K562 (cell line): ENCODE data around the gene THRSP. TPM values are rescaled to one million over a fixed set of nuclear protein-coding genes. Genes with fewer than 3 reads are reported as not detected.

Source experiments
- ATF4 ChIP-seq: fragments of 450-650 bp; formaldehyde crosslinking; IDR thresholded peaks from 2 replicates; pipeline ENCODE4 v1.4.0; 2022; ENCODE audit warnings: mild to moderate bottlenecking, moderate library complexity
- DMBX1 ChIP-seq: fragments of 250-450 bp; sonication (Bioruptor Pico); IDR thresholded peaks from 2 replicates; pipeline ENCODE4 v1.8.0; 2022; ENCODE audit warnings: inconsistent platforms, mild to moderate bottlenecking, moderate library complexity, borderline replicate concordance
- E2F1 ChIP-seq: sonication (generic); formaldehyde crosslinking; IDR thresholded peaks from 2 replicates; pipeline ENCODE4 v1.8.1; 2023; ENCODE audit warnings: mild to moderate bottlenecking, missing genetic modification reagents, moderate library complexity
- E2F4 ChIP-seq: sonication (generic); formaldehyde crosslinking; IDR thresholded peaks from 2 replicates; pipeline ENCODE4 v1.8.0; 2022; ENCODE audit warnings: mild to moderate bottlenecking, low read depth, missing genetic modification reagents
- HIVEP1 ChIP-seq: fragments of 250-450 bp; sonication (Bioruptor Pico); IDR thresholded peaks from 2 replicates; pipeline ENCODE4 v1.4.0; 2020; ENCODE audit warnings: mild to moderate bottlenecking
- JUND ChIP-seq, 2 experiments: IDR thresholded peaks; 2 replicates in 1 of 2; 3 replicates in 1 of 2; pipeline ENCODE4 v1.6.1; 2011; ENCODE audit warnings: borderline replicate concordance in 2 of 2, low read depth in 2 of 2, low read length in 2 of 2, improper control_type of control experiment in 1 of 2, missing biosample characterization in 1 of 2, missing genetic modification characterization in 1 of 2, missing genetic modification reagents in 1 of 2
- MIER1 ChIP-seq: fragments of 450-650 bp; IDR thresholded peaks from 2 replicates; pipeline ENCODE4 v1.6.1; 2016; ENCODE audit warnings: antibody characterized with exemption, mild to moderate bottlenecking, low read depth
- MTA3 ChIP-seq: fragments of 450-650 bp; formaldehyde crosslinking; IDR thresholded peaks from 2 replicates; pipeline ENCODE4 v1.6.1; 2017; ENCODE audit warnings: mild to moderate bottlenecking, borderline replicate concordance
- NFIC ChIP-seq: fragments of 450-650 bp; IDR thresholded peaks from 2 replicates; pipeline ENCODE4 v1.6.1; 2017; ENCODE audit warnings: mild to moderate bottlenecking, inconsistent platforms
- NR1H2 ChIP-seq: sonication (generic); formaldehyde crosslinking; IDR thresholded peaks from 2 replicates; pipeline ENCODE4 v1.4.0; 2020; ENCODE audit warnings: mild to moderate bottlenecking, missing genetic modification reagents
- POLR3A ChIP-seq: IDR thresholded peaks from 2 replicates; pipeline ENCODE4 v1.6.1; 2011; ENCODE audit warnings: borderline replicate concordance, mild to moderate bottlenecking, moderate library complexity; ENCODE audit not compliant: insufficient read length, insufficient read depth; ENCODE audit errors: extremely low read depth
- SFPQ ChIP-seq: fragments of 200-400 bp; formaldehyde crosslinking; IDR thresholded peaks from 2 replicates; pipeline ENCODE4 v1.6.1; 2017; ENCODE audit warnings: mild to moderate bottlenecking, low read depth, low read length, moderate library complexity
- SUPT5H ChIP-seq: fragments of 450-650 bp; IDR thresholded peaks from 2 replicates; pipeline ENCODE4 v1.6.1; 2016
- THRA ChIP-seq: fragments of 450-650 bp; IDR thresholded peaks from 2 replicates; pipeline ENCODE4 v1.6.1; 2017; ENCODE audit warnings: mild to moderate bottlenecking, moderate library complexity
- YBX1 ChIP-seq: fragments of 450-650 bp; IDR thresholded peaks from 2 replicates; pipeline ENCODE4 v1.7.1; 2016; ENCODE audit warnings: mild to moderate bottlenecking
- ZBTB9 ChIP-seq: fragments of 450-650 bp; formaldehyde crosslinking; IDR thresholded peaks from 2 replicates; pipeline ENCODE4 v1.4.0; 2020; ENCODE audit warnings: mild to moderate bottlenecking, moderate library complexity
- ZNF354B ChIP-seq: fragments of 250-450 bp; sonication (Bioruptor Pico); IDR thresholded peaks from 2 replicates; pipeline ENCODE4 v1.4.0; 2020
- ZNF766 ChIP-seq: fragments of 200-800 bp; sonication (Bioruptor generic); conservative IDR thresholded peaks from 2 replicates; pipeline ENCODE4 v1.6.1; 2016; ENCODE audit warnings: missing genetic modification characterization, missing compliant biosample characterization
- polyA plus RNA-seq, 8 experiments: library from polyadenylated mRNA; depleted of rRNA in 4 of 8; stranded (reverse) in 5 of 8; unstranded in 3 of 8; fragments of >200 nt; fragmentation: Nextera tagmentation in 2 of 8; fragmentation: Illumina TruSeq in 1 of 8; extraction: Ambion mirVana in 2 of 8; extraction: Trizol in 1 of 8; gene quantifications; 2 replicates each; pipeline versions ENCODE4 v1.2.1 to v1.2.3, GENCODE V29; 2011 to 2014; ENCODE audit warnings: inconsistent platforms in 1 of 8, missing spikeins in 1 of 8
- total RNA-seq, 7 experiments: library from RNA; depleted of rRNA in 6 of 7; stranded (reverse); fragments of >200 nt in 6 of 7; fragmentation: Illumina TruSeq in 2 of 7; extraction: Trizol in 2 of 7; gene quantifications; 2 replicates each; pipeline versions ENCODE4 v1.2.1 to v1.2.3, GENCODE V29; 2011 to 2021; ENCODE audit warnings: low replicate concordance in 1 of 7

THRSP gene
- total and polyA plus RNA-seq, 9 of the 15 experiments (the other 6 are each of a cell fraction or from before 2014, with no cell fraction given) = 0.23 to 0.56 (median 0.31) TPM; not detected in 2

- TF ChIP-seq ZNF766 (CRISPR knock-in tag) (0 out of 2 replicates have a peak, but pooled peaks have one; percentile 42), MTA3 (peak; percentile 82), E2F4 (CRISPR knock-in tag) (no peak), THRA (no peak), E2F1 (CRISPR knock-in tag) (no peak), ZBTB9 (CRISPR knock-in tag) (peak; percentile 65; the same call in 1 of the 2 replicates), ATF4 (CRISPR knock-in tag) (no peak), DMBX1 (CRISPR knock-in tag) (no peak; the same call in none of the 2 replicates), NR1H2 (CRISPR knock-in tag) (no peak), YBX1 (no peak), MIER1 (0 out of 2 replicates have a peak, but pooled peaks have one; percentile 9), JUND (IDR thresholded peaks at IDR 0.05; ENCODE audit: borderline replicate concordance, low read depth, low read length) (peak; percentile 71; the same call in 1 of the 2 replicates), JUND (tag; IDR thresholded peaks at IDR 0.05; ENCODE audit: borderline replicate concordance, low read depth, low read length) (peak; percentile 53; the same call in 1 of the 3 replicates), SFPQ (no peak), HIVEP1 (no peak), POLR3A (no peak), SUPT5H (peak; percentile 87), NFIC (peak; percentile 59), ZNF354B (no peak)
Observed at GRCh38 chr11:78079232-78080083, 15.8 kb downstream of the THRSP start, which contains the start of gene NDUFC2 (continued).
